ENCODE results near the gene MYH1.

MYH1 gene

DNA sequence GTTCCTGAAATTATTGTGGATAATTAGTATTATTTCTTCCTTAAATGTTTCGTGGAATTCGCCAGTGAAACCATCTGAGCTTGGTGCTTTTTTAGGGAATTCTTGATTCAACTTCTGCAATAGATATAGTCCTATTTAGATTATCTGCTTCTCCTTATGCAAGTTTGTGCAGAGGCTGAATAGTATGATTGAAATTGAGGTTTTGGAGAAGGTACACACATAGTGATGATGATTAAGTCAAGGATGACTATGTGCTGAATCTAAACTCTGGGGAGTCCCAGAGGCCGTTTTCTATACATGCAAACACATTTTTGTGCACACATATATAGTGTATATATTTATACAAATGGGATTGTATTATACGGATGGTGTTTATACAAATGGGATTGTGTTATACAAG lies 43.8 kb downstream of the MYH1 start:
- Histone ChIP-seq H3K9me3 (ENCODE audit: control insufficient read depth in 1 of 2, low read length in 2 of 2) (no peaks in the 10 kb centered on the region), H3K36me3 (ENCODE audit: control insufficient read depth in 1 of 2, insufficient read depth in 2 of 2, low read length in 2 of 2) (no peaks in the 10 kb centered on the region), H3K4me3 (ENCODE audit: low read depth in 1 of 2, low read length in 2 of 2) (no peak overlapping the region), H3K27ac (ENCODE audit: low read length) (no peak overlapping the region), H3K4me1 (ENCODE audit: control insufficient read depth in 1 of 2, insufficient read depth in 2 of 2, low read length in 2 of 2) (no peaks in the 10 kb centered on the region), H3K27me3 (ENCODE audit: low read depth, low read length) (no peaks in the 10 kb centered on the region)

- H3K4me3 ChIP-seq (ENCODE audit: low read depth in 1 of 2, low read length in 2 of 2), result no peak overlapping the region
Measured at GRCh38 chr17:10471858-10472257, 46.5 kb downstream of the MYH1 start.

GRCh38 chr17:10469459-10469858 lies 48.9 kb downstream of the MYH1 start, which contains the start of gene MYH4:
Gene MYH4, minus strand, starts transcription at chr17:10469559. Its CDS starts 2,814 bp downstream, at chr17:10466745.
- Histone ChIP-seq H3K4me3 (ENCODE audit: low read depth in 1 of 2, low read length in 2 of 2) (no peak within 1 kb of the TSS), H3K4me1 (ENCODE audit: control insufficient read depth in 1 of 2, insufficient read depth in 2 of 2, low read length in 2 of 2) (no peaks in the 10 kb centered on the region), H3K9me3 (ENCODE audit: control insufficient read depth in 1 of 2, low read length in 2 of 2) (no peaks in the 10 kb centered on the region), H3K27ac (ENCODE audit: low read length) (no peak within 1 kb of the TSS), H3K27me3 (ENCODE audit: low read depth, low read length) (no peaks in the 10 kb centered on the region), H3K36me3 (ENCODE audit: control insufficient read depth in 1 of 2, insufficient read depth in 2 of 2, low read length in 2 of 2) (no peaks in the 10 kb centered on the region)

More at GRCh38 chr17:10471858-10472257, 46.5 kb downstream of the MYH1 start:
- Histone ChIP-seq H3K27me3 (ENCODE audit: low read depth, low read length) (no peaks in the 10 kb centered on the region), H3K36me3 (ENCODE audit: control insufficient read depth in 1 of 2, insufficient read depth in 2 of 2, low read length in 2 of 2) (no peaks in the 10 kb centered on the region), H3K9me3 (ENCODE audit: control insufficient read depth in 1 of 2, low read length in 2 of 2) (no peaks in the 10 kb centered on the region), H3K4me1 (ENCODE audit: control insufficient read depth in 1 of 2, insufficient read depth in 2 of 2, low read length in 2 of 2) (no peaks in the 10 kb centered on the region), H3K27ac (ENCODE audit: low read length) (no peak overlapping the region)

GRCh38 chr17:10463402-10463801 lies 54.9 kb downstream of the MYH1 start:
- Histone ChIP-seq H3K27me3 (ENCODE audit: low read depth, low read length) (no peaks in the 10 kb centered on the region), H3K9me3 (ENCODE audit: control insufficient read depth in 1 of 2, low read length in 2 of 2) (no peaks in the 10 kb centered on the region), H3K4me1 (ENCODE audit: control insufficient read depth in 1 of 2, insufficient read depth in 2 of 2, low read length in 2 of 2) (no peaks in the 10 kb centered on the region), H3K4me3 (ENCODE audit: low read depth in 1 of 2, low read length in 2 of 2) (no peak overlapping the region), H3K36me3 (ENCODE audit: control insufficient read depth in 1 of 2, insufficient read depth in 2 of 2, low read length in 2 of 2) (no peaks in the 10 kb centered on the region), H3K27ac (ENCODE audit: low read length) (no peak overlapping the region)

GRCh38 chr17:10460062-10460461 lies 58.3 kb downstream of the MYH1 start:
- Histone ChIP-seq H3K4me3 (ENCODE audit: low read depth in 1 of 2, low read length in 2 of 2) (no peak overlapping the region), H3K27ac (ENCODE audit: low read length) (no peak overlapping the region)

GRCh38 chr17:10458701-10459100 lies 59.6 kb downstream of the MYH1 start:
- no peaks in the 10 kb centered on the region for H3K27me3 ChIP-seq (ENCODE audit: low read depth, low read length)
- no peak overlapping the region for H3K27ac ChIP-seq (ENCODE audit: low read length)

More at GRCh38 chr17:10460062-10460461, 58.3 kb downstream of the MYH1 start:
- Histone ChIP-seq H3K9me3 (ENCODE audit: control insufficient read depth in 1 of 2, low read length in 2 of 2) (no peaks in the 10 kb centered on the region), H3K27me3 (ENCODE audit: low read depth, low read length) (no peaks in the 10 kb centered on the region), H3K36me3 (ENCODE audit: control insufficient read depth in 1 of 2, insufficient read depth in 2 of 2, low read length in 2 of 2) (no peaks in the 10 kb centered on the region), H3K4me1 (ENCODE audit: control insufficient read depth in 1 of 2, insufficient read depth in 2 of 2, low read length in 2 of 2) (no peaks in the 10 kb centered on the region)

DNA sequence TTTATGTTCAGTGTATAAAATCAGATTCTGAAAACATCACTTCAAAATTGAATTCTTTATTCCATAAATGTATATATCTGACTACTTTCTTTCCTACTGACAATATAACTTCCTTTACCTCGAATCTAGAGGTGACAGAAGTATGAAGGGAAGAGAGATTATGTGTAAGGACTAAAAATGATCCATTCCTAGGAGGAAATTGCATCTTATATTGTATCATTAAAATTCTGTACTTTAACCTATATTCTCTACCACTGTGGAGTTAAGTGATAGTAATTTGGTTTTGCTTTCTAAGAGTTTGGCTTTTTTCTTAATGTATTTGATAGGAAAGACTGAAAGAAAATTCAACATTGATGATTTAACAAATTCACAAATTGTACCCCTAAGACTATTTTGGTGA lies 60.4 kb downstream of the MYH1 start:
- no peak overlapping the region for H3K27ac ChIP-seq (ENCODE audit: low read length)
- no peaks in the 10 kb centered on the region for H3K36me3 ChIP-seq (ENCODE audit: control insufficient read depth in 1 of 2, insufficient read depth in 2 of 2, low read length in 2 of 2)
- H3K9me3 ChIP-seq (ENCODE audit: control insufficient read depth in 1 of 2, low read length in 2 of 2), result no peaks in the 10 kb centered on the region
- H3K4me1 ChIP-seq (ENCODE audit: control insufficient read depth in 1 of 2, insufficient read depth in 2 of 2, low read length in 2 of 2), result no peaks in the 10 kb centered on the region
- no peak overlapping the region for H3K4me3 ChIP-seq (ENCODE audit: low read depth in 1 of 2, low read length in 2 of 2)
- no peaks in the 10 kb centered on the region for H3K27me3 ChIP-seq (ENCODE audit: low read depth, low read length)

More at GRCh38 chr17:10458701-10459100, 59.6 kb downstream of the MYH1 start:
- Histone ChIP-seq H3K36me3 (ENCODE audit: control insufficient read depth in 1 of 2, insufficient read depth in 2 of 2, low read length in 2 of 2) (no peaks in the 10 kb centered on the region), H3K4me3 (ENCODE audit: low read depth in 1 of 2, low read length in 2 of 2) (no peak overlapping the region), H3K4me1 (ENCODE audit: control insufficient read depth in 1 of 2, insufficient read depth in 2 of 2, low read length in 2 of 2) (no peaks in the 10 kb centered on the region), H3K9me3 (ENCODE audit: control insufficient read depth in 1 of 2, low read length in 2 of 2) (no peaks in the 10 kb centered on the region)

- H3K27me3 ChIP-seq (ENCODE audit: low read depth, low read length), result no peaks in the 10 kb centered on the region
- no peak overlapping the region for H3K4me3 ChIP-seq (ENCODE audit: low read depth in 1 of 2, low read length in 2 of 2)
- no peaks in the 10 kb centered on the region for H3K4me1 ChIP-seq (ENCODE audit: control insufficient read depth in 1 of 2, insufficient read depth in 2 of 2, low read length in 2 of 2)
- no peak overlapping the region for H3K27ac ChIP-seq (ENCODE audit: low read length)
- no peaks in the 10 kb centered on the region for H3K36me3 ChIP-seq (ENCODE audit: control insufficient read depth in 1 of 2, insufficient read depth in 2 of 2, low read length in 2 of 2)
- no peaks in the 10 kb centered on the region for H3K9me3 ChIP-seq (ENCODE audit: control insufficient read depth in 1 of 2, low read length in 2 of 2)
Measured at GRCh38 chr17:10447026-10447931, 71.1 kb downstream of the MYH1 start.
